Measurements from ENCODE around the gene UBFD1.

The UBFD1 gene

GRCh38 chr16:23573817-23574216 is 16.3 kb downstream of the UBFD1 start:
- Histone ChIP-seq H4K8ac (ENCODE audit: low read depth, low read length) (no peak overlapping the region), H2BK120ac (ENCODE audit: low read depth, low read length) (no peak overlapping the region), H3K9me3 (replicated peaks in 1 of 2; ENCODE audit: control insufficient read depth in 2 of 2, insufficient read depth in 1 of 2, low read depth in 1 of 2, low read length in 2 of 2) (no peaks in the 10 kb centered on the region), H2BK15ac (ENCODE audit: low read length) (no peak overlapping the region), H2BK12ac (ENCODE audit: low read length) (no peak overlapping the region), H3K18ac (ENCODE audit: low read length) (no peak overlapping the region), H3K9ac (ENCODE audit: low read depth, low read length, poor library complexity) (no peak overlapping the region), H3K4me2 (ENCODE audit: insufficient read depth, low read length, poor library complexity, severe bottlenecking) (no peak overlapping the region), H3K23ac (ENCODE audit: low read depth, low read length, poor library complexity) (no peak overlapping the region), H3K14ac (ENCODE audit: low read length) (no peak overlapping the region), H2AK5ac (ENCODE audit: low read depth, low read length) (no peak overlapping the region), H3K4ac (ENCODE audit: low read length) (no peak overlapping the region), H3K79me1 (ENCODE audit: low read depth, low read length) (no peaks in the 10 kb centered on the region), H3K27me3 (ENCODE audit: control insufficient read depth in 3 of 3, insufficient read depth in 3 of 3, low read depth in 1 of 3, low read length in 3 of 3) (no peaks in the 10 kb centered on the region), H2AFZ (ENCODE audit: low read length) (no peak overlapping the region), H3K36me3 (replicated peaks in 1 of 2; ENCODE audit: control insufficient read depth in 2 of 2, insufficient read depth in 2 of 2, low read length in 2 of 2) (peaks cover 33 to 87% of the 10 kb centered on the region in 2 donors), H4K91ac (ENCODE audit: low read depth, low read length, poor library complexity) (no peak overlapping the region), H2BK5ac (ENCODE audit: low read length) (no peak overlapping the region), H3K4me3 (ENCODE audit: low read length in 2 of 2) (no peak overlapping the region), H3K27ac (replicated peaks; ENCODE audit: low read length) (no peak overlapping the region), H3K4me1 (ENCODE audit: control insufficient read depth in 2 of 2, insufficient read depth in 1 of 2, low read depth in 1 of 2, low read length in 2 of 2) (no peaks in the 10 kb centered on the region)
- DNase-seq (ENCODE audit: low spot score): no peak
- WGBS, 2 donors (ENCODE audit: extremely low coverage in 2 of 2, insufficient read length in 2 of 2, insufficient replicate concordance in 1 of 2): no CpG with 5 or more reads among the region's 5 CpGs

DNA sequence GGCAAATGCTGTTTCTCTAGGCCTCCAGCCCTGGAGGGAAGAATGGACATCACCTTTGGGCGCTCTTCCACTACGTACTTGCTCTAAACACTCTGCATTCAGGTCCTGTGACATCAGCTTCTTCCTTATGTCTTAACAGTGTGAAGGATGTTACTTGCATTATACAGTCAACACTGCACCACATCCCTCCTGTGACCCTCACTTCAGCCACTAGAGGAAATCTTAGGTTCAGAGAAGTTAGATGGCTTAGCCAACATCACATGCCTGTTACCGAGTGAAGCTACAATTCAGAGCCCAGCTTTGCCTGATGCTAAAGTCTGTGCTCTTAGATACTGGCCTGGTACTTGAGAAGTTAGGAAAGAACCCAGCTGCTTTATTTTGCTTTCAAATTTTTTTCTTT is 18.3 kb downstream of the UBFD1 start:
- Histone ChIP-seq H3K4me1 (ENCODE audit: control insufficient read depth in 2 of 2, insufficient read depth in 1 of 2, low read depth in 1 of 2, low read length in 2 of 2) (no peaks in the 10 kb centered on the region), H3K23ac (ENCODE audit: low read depth, low read length, poor library complexity) (no peak overlapping the region), H3K27ac (replicated peaks; ENCODE audit: low read length) (no peak overlapping the region), H3K4me2 (ENCODE audit: insufficient read depth, low read length, poor library complexity, severe bottlenecking) (no peak overlapping the region), H3K9ac (ENCODE audit: low read depth, low read length, poor library complexity) (no peak overlapping the region), H2BK120ac (ENCODE audit: low read depth, low read length) (no peak overlapping the region), H2BK5ac (ENCODE audit: low read length) (no peak overlapping the region), H3K4me3 (ENCODE audit: low read length in 2 of 2) (no peak overlapping the region), H4K8ac (ENCODE audit: low read depth, low read length) (no peak overlapping the region), H3K14ac (ENCODE audit: low read length) (no peak overlapping the region), H3K79me1 (ENCODE audit: low read depth, low read length) (no peaks in the 10 kb centered on the region), H4K91ac (ENCODE audit: low read depth, low read length, poor library complexity) (no peak overlapping the region), H3K18ac (ENCODE audit: low read length) (no peak overlapping the region), H2BK12ac (ENCODE audit: low read length) (no peak overlapping the region), H3K27me3 (ENCODE audit: control insufficient read depth in 3 of 3, insufficient read depth in 3 of 3, low read depth in 1 of 3, low read length in 3 of 3) (no peaks in the 10 kb centered on the region), H2AFZ (ENCODE audit: low read length) (no peak overlapping the region), H3K36me3 (replicated peaks in 1 of 2; ENCODE audit: control insufficient read depth in 2 of 2, insufficient read depth in 2 of 2, low read length in 2 of 2) (peaks cover 36 to 86% of the 10 kb centered on the region in 2 donors), H3K9me3 (replicated peaks in 1 of 2; ENCODE audit: control insufficient read depth in 2 of 2, insufficient read depth in 1 of 2, low read depth in 1 of 2, low read length in 2 of 2) (no peaks in the 10 kb centered on the region), H3K4ac (ENCODE audit: low read length) (no peak overlapping the region), H2AK5ac (ENCODE audit: low read depth, low read length) (no peak overlapping the region), H2BK15ac (ENCODE audit: low read length) (no peak overlapping the region)
- no CpG with 5 or more reads among the region's 3 CpGs for WGBS, 2 donors (ENCODE audit: extremely low coverage in 2 of 2, insufficient read length in 2 of 2, insufficient replicate concordance in 1 of 2)
- no peak for DNase-seq (ENCODE audit: low spot score)

DNA sequence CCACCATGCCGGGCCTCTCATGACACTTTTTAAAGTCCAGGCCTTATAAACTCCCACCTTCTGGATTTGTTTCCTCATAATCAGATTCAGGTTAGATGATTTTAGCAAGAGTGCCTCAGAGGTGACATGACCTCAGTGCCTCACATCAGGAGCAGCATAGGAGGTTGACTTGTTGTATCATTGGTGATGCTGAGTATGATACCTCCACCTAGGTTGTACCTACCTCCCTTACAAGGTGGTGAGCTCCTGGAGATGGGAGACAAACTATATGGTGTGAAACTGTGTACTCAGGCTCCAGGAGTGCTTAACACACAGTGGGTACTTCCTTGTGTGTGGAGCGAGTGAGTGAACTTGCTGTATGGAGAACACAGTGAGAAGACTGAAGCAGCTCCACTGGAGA is 20.0 kb downstream of the UBFD1 start:
- no peak overlapping the region for H3K23ac ChIP-seq (ENCODE audit: low read depth, low read length, poor library complexity)
- H3K9ac ChIP-seq (ENCODE audit: low read depth, low read length, poor library complexity): no peak overlapping the region
- no peaks in the 10 kb centered on the region for H3K27me3 ChIP-seq (ENCODE audit: control insufficient read depth in 3 of 3, insufficient read depth in 3 of 3, low read depth in 1 of 3, low read length in 3 of 3)
- H4K8ac ChIP-seq (ENCODE audit: low read depth, low read length): no peak overlapping the region
- no peak overlapping the region for H2BK5ac ChIP-seq (ENCODE audit: low read length)
- no peak overlapping the region for H3K4ac ChIP-seq (ENCODE audit: low read length)
- no peak overlapping the region for H3K4me3 ChIP-seq (ENCODE audit: low read length in 2 of 2)
- no peak overlapping the region for H4K91ac ChIP-seq (ENCODE audit: low read depth, low read length, poor library complexity)
- H3K9me3 ChIP-seq (replicated peaks in 1 of 2; ENCODE audit: control insufficient read depth in 2 of 2, insufficient read depth in 1 of 2, low read depth in 1 of 2, low read length in 2 of 2): no peaks in the 10 kb centered on the region
- H3K18ac ChIP-seq (ENCODE audit: low read length): no peak overlapping the region
- H3K79me1 ChIP-seq (ENCODE audit: low read depth, low read length): no peaks in the 10 kb centered on the region
- no peak overlapping the region for H3K27ac ChIP-seq (replicated peaks; ENCODE audit: low read length)
- H2AFZ ChIP-seq (ENCODE audit: low read length): no peak overlapping the region
- H2AK5ac ChIP-seq (ENCODE audit: low read depth, low read length): no peak overlapping the region
- H3K4me2 ChIP-seq (ENCODE audit: insufficient read depth, low read length, poor library complexity, severe bottlenecking): no peak overlapping the region
- no peak overlapping the region for H3K14ac ChIP-seq (ENCODE audit: low read length)
- H3K36me3 ChIP-seq (replicated peaks in 1 of 2; ENCODE audit: control insufficient read depth in 2 of 2, insufficient read depth in 2 of 2, low read length in 2 of 2): peaks cover 30 to 86% of the 10 kb centered on the region in 2 donors
- no peak overlapping the region for H2BK12ac ChIP-seq (ENCODE audit: low read length)
- no peaks in the 10 kb centered on the region for H3K4me1 ChIP-seq (ENCODE audit: control insufficient read depth in 2 of 2, insufficient read depth in 1 of 2, low read depth in 1 of 2, low read length in 2 of 2)
- DNase-seq (ENCODE audit: low spot score): no peak
- no CpG with 5 or more reads among the region's 2 CpGs for WGBS, 2 donors (ENCODE audit: extremely low coverage in 2 of 2, insufficient read length in 2 of 2, insufficient replicate concordance in 1 of 2)
- H2BK120ac ChIP-seq (ENCODE audit: low read depth, low read length): no peak overlapping the region
- H2BK15ac ChIP-seq (ENCODE audit: low read length): no peak overlapping the region

- WGBS, 2 donors (ENCODE audit: extremely low coverage in 2 of 2, insufficient read length in 2 of 2, insufficient replicate concordance in 1 of 2): no CpG with 5 or more reads among the region's 5 CpGs
- Histone ChIP-seq H2AK5ac (ENCODE audit: low read depth, low read length) (no peak overlapping the region), H3K36me3 (replicated peaks in 1 of 2; ENCODE audit: control insufficient read depth in 2 of 2, insufficient read depth in 2 of 2, low read length in 2 of 2) (peaks cover 28 to 78% of the 10 kb centered on the region in 2 donors), H3K4me2 (ENCODE audit: insufficient read depth, low read length, poor library complexity, severe bottlenecking) (no peak overlapping the region), H3K4me1 (ENCODE audit: control insufficient read depth in 2 of 2, insufficient read depth in 1 of 2, low read depth in 1 of 2, low read length in 2 of 2) (no peaks in the 10 kb centered on the region), H3K4ac (ENCODE audit: low read length) (no peak overlapping the region), H3K23ac (ENCODE audit: low read depth, low read length, poor library complexity) (no peak overlapping the region), H4K91ac (ENCODE audit: low read depth, low read length, poor library complexity) (no peak overlapping the region), H3K14ac (ENCODE audit: low read length) (no peak overlapping the region), H4K8ac (ENCODE audit: low read depth, low read length) (no peak overlapping the region), H3K79me1 (ENCODE audit: low read depth, low read length) (no peaks in the 10 kb centered on the region), H3K9me3 (replicated peaks in 1 of 2; ENCODE audit: control insufficient read depth in 2 of 2, insufficient read depth in 1 of 2, low read depth in 1 of 2, low read length in 2 of 2) (no peaks in the 10 kb centered on the region), H3K9ac (ENCODE audit: low read depth, low read length, poor library complexity) (no peak overlapping the region), H3K27me3 (ENCODE audit: control insufficient read depth in 3 of 3, insufficient read depth in 3 of 3, low read depth in 1 of 3, low read length in 3 of 3) (no peaks in the 10 kb centered on the region), H3K4me3 (ENCODE audit: low read length in 2 of 2) (no peak overlapping the region), H3K27ac (replicated peaks; ENCODE audit: low read length) (no peak overlapping the region), H2AFZ (ENCODE audit: low read length) (no peak overlapping the region), H2BK15ac (ENCODE audit: low read length) (no peak overlapping the region), H2BK12ac (ENCODE audit: low read length) (no peak overlapping the region), H3K18ac (ENCODE audit: low read length) (no peak overlapping the region), H2BK5ac (ENCODE audit: low read length) (no peak overlapping the region), H2BK120ac (ENCODE audit: low read depth, low read length) (no peak overlapping the region)
- DNase-seq (ENCODE audit: low spot score): no peak
Measured at GRCh38 chr16:23578101-23578830, 20.7 kb downstream of the UBFD1 start.
